Stimulated activated CD4-positive, alpha-beta T cell treated with anti-CD3 and anti-CD28 coated beads, Interleukin-1b, Interleukin-23, amount 100 ng/mL, for 4 hours (primary cell): ENCODE results near the gene LRP1B.
"Not testable (repeated sequence)": the region's sequence is repeated elsewhere in the genome, so short reads cannot be mapped to it uniquely, and the experiment has no call there.

Experiments
- DNase-seq, 2 donors: peaks; one replicate each; pipeline ENCODE4 v3.0.0-alpha.2; 2020; ENCODE audit warnings: low read depth in 2 of 2

Gene LRP1B

DNA sequence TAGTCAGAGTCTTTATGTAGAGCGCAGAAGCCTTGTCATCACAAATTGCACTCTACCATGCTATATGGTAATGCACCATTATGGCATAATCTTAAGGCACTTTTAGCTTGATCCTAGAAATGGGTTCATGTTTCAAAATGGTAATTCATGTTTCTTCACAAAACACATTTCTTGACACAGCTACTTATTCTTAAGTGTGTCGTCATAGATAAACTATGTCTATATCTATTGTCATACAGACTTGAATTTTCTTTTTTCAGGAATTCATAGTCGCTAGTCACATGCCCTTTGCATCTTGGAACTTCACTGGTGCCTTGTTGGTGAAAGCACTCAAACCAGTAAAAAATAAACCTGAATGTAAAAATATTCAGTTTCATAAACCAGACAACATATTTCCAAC, 1578.2 kb downstream of the LRP1B start:
- DNase-seq, result no peak

GRCh38 chr2:140551287-140551686, 1579.5 kb downstream of the LRP1B start:
- DNase-seq, result no peak

DNA sequence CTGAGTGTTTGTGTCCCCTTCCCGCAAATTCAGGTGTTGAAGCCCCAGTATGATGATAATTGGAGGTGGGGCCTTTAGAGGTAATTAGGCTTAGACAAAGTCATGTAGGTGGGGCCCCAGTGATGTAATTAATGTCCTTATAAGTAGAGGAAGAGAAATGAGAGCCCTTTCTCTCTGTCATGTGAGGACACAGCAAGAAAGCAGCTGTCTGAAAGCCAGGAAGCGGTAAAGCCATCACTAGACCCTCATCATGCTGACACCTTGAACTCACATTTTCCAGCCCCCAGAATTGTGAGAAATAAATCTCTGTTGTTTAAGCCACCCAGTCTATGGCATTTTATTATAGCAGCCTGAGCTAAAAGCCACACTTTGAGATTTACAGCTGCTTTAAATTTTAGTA, 1580.0 kb downstream of the LRP1B start:
- DNase-seq, result no peak

- not testable (repeated sequence) for DNase-seq
These were observed 1586.0 kb downstream of the LRP1B start for GRCh38 chr2:140544769-140545168.

DNA sequence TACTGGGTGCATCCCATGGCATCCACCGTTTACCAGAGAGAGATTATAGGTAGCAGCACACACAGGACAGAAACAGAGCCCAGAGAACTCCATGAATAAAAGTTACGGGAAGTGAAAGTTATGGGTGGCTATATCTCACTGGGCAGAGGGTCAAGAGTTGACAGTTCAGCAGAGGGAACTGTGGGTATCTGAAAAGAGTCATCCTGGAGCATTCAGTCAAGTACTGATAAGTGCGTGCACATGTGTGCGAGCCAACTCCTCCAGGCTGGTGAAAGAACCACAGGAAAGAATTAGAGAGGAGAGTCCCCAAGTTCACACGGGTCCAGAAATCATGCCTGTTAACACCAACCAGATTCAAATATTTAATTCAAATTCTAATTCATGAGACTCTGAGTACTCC, 1588.2 kb downstream of the LRP1B start:
- no peak for DNase-seq

- DNase-seq, result no peak
These were observed 1591.5 kb downstream of the LRP1B start for GRCh38 chr2:140539242-140539875.

GRCh38 chr2:140529706-140530105, 1601.1 kb downstream of the LRP1B start:
- no peak for DNase-seq

DNA sequence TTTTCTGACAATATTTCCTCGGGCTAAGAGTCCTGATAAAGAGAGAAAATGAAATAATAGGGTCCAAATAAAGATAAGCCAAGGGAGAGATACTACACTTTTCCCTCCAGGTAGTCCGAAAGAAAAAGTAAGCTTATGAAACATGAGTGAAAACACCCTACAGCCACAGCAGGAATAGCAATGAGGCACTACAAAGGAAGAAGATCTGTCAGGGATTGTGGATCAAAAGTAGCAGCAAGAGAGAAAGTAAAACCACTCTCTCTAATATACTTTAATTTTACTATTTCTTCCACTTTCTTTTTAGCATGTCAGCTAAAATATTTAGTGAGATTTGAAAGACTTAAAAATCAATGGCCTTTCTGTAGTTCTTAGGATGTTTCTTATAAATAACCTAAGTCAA, 1601.8 kb downstream of the LRP1B start:
- no peak for DNase-seq

GRCh38 chr2:140526575-140526974, 1604.2 kb downstream of the LRP1B start:
- no peak for DNase-seq

- no peak for DNase-seq
These were observed 1618.7 kb downstream of the LRP1B start for GRCh38 chr2:140512106-140512505.

- no peak for DNase-seq
These were observed 1621.1 kb downstream of the LRP1B start for GRCh38 chr2:140509765-140510164.

DNA sequence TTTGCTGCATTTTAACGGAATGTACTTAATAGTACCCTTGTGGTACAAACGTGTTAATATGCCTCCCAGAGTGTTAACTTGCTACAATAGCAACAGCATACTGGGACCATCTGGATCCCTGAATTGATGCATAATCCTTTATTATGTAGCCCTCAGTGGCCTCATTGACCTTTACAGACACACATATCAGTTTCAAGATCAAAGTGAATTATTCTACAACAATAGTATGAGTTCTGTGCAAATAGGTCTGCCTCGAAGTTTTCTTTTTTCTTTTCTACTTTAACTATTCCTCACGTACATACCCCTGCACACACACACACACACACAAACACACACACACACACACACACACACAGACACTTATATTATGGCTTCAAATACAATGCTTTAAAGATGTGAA, 1622.1 kb downstream of the LRP1B start:
- no peak for DNase-seq

DNA sequence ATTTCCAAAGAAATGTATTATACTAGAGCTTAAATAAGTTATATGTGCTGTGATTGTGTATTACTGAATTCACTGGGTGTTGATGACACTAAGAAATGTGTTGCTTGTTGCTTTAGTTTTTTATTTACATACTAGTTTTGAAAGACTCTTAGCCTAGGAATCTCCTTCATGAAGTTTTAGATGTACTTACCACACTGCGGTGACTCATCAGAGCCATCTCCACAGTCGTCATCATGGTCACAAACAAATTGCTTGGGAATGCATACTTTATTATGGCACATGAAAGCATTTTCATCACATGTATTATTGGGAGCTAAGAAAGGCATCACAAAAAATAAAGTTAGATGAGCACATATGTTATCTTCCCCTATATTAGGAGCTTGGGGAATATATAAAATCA, 1624.2 kb downstream of the LRP1B start:
- DNase-seq, result no peak

- DNase-seq, result no peak
These were observed 1626.2 kb downstream of the LRP1B start for GRCh38 chr2:140504601-140505000.

DNA sequence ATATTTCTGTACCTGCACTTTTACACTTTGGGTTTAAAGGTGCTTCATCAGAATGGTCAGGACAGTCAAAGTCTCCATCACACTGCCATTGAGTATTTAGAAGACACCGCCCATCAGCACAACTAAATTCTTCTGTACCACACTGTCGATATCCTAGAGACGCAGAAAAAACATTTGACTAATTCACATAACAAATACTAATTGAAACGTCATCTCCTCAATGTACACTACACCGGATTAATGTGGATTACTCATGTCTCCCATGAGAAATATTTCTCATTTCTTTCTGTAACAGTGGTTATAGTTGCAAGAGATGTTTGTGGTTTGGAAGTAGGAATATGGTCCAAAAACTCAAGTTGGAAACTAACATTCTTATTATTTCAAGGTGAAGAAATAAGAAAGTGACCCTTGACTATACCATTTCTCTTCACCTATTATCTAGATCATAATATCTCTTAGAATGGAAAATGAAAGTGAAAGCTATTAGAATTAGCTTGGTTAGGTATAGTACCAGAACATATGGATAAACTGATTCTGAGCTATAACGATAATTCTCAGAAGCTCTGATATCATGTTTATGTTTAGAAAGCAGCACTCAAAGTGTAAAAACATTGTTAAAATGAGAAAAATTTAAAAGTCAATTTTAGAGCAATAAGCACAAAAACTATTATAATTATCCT, 1627.7 kb downstream of the LRP1B start:
- no peak for DNase-seq

DNA sequence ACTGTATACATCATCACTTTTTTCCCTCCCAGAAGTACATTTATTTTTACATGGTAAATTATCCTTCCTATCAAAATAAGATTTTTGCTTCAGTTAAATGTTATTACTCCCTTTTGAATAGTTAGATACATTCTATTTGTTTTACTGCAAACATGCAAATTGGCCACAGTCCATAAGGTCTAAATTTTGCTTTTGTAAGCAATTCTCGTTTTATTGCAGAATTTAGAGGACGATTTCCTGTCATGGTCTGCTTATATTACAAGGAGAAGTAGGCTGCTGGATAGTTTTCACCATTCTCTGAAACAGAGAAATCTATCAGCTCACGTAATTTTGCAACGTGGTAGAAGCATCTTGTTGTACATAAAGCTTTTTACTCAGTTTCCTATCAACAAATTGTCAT, 1632.5 kb downstream of the LRP1B start:
- no peak for DNase-seq

DNA sequence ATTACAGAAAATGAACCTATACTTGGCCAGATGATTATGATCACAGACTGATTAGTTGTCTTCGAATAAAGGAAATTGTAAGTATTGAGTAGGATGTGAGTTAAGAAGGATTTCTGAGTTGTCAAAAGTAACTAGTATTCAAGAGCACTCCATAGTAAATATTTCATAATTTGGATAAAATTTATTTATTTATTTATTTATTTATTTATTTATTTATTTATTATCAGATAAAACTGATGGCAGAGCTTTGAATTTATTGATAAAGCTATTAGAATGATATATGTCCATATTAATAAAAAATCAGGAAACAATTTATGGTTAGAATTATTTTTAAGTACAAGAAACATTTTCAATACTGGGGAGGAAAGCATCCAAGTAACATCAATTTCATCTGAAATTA, 1634.1 kb downstream of the LRP1B start:
- DNase-seq, result no peak

- DNase-seq, result no peak
These were observed 1638.9 kb downstream of the LRP1B start for GRCh38 chr2:140491876-140492275.

- no peak for DNase-seq
These were observed 1641.6 kb downstream of the LRP1B start for GRCh38 chr2:140489193-140489592.

GRCh38 chr2:140481136-140481535, 1649.7 kb downstream of the LRP1B start:
- no peak for DNase-seq

- DNase-seq, result no peak
These were observed 1657.0 kb downstream of the LRP1B start for GRCh38 chr2:140473851-140474250.

GRCh38 chr2:140472676-140473075, 1658.1 kb downstream of the LRP1B start:
- DNase-seq, result no peak

DNA sequence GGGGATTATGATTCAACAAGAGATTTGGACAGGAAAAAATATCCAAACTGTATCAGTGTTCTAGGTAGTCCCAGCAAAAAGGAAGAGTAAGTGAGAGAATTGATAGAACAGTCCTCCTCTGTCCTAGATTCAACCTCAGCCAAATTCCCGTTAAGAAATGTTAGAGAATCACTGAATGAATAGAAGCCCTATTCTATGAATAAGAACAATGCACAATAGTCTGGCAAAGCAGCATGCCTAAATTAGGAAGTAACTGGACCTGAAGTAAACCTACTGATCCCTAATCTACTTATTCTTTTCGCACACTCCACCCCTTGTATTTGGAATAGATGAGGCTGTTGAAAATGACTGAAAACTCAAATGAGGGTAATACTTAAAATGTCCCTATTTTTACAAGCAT, 1665.5 kb downstream of the LRP1B start:
- no peak for DNase-seq

DNA sequence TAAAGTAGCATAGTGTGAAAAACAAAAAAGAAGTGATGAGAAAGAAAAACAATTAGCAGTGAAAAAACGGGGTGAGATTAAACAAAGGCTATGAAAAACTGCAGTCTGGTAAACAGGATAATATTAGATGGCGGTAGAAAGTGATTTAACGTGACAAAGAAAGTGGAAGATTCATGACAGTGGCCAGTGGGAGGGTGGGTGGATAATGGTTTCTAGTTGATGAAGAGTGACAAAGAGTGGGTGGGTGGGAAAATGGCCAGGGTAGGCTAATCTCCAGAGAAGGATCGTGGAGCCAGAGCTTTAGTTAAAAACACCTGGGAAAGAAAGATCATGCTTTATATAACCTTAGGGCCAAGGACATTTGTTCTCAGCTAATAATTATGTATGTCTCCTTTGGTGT, 1667.8 kb downstream of the LRP1B start:
- DNase-seq, result no peak
